ENCODE results near the gene KRTAP12-1. TPM values are rescaled to one million over a fixed set of nuclear protein-coding genes. Genes with fewer than 3 reads are reported as not detected.

Gene KRTAP12-1
- total and polyA plus RNA-seq, 2 donors (not counting 3 experiments of a cell fraction or from before 2014, with no cell fraction given): not detected

GRCh38 chr21:44724926-44725325, 43.0 kb upstream of the KRTAP12-1 start:
- DNase-seq (ENCODE audit: low read depth, low spot score) (no peak), FAIRE-seq (no peak)
- Histone ChIP-seq H4K20me1 (replicated peaks; ENCODE audit: control insufficient read depth, extremely low read depth, insufficient read depth, low read length) (no peaks in the 10 kb centered on the region), H3K9me1 (replicated peaks; ENCODE audit: control insufficient read depth, extremely low read depth, insufficient read depth, low read length) (no peaks in the 10 kb centered on the region), H3K27ac (ENCODE audit: insufficient read depth, low read depth, low read length) (no peak overlapping the region), H3K9me3 (replicated peaks; ENCODE audit: control insufficient read depth, insufficient read depth, low read length) (no peaks in the 10 kb centered on the region), H3K79me2 (ENCODE audit: control insufficient read depth, insufficient read depth, low read length) (no peaks in the 10 kb centered on the region), H2AFZ (ENCODE audit: low read depth, low read length) (no peak overlapping the region), H3K27me3 (ENCODE audit: control insufficient read depth in 2 of 2, insufficient read depth in 2 of 2, low read length in 2 of 2) (peaks cover 32 to 43% of the 10 kb centered on the region in 2 experiments), H3K4me2 (ENCODE audit: insufficient read depth, low read length) (no peak overlapping the region), H3K36me3 (ENCODE audit: control insufficient read depth in 2 of 2, extremely low read depth in 1 of 2, insufficient read depth in 2 of 2, low read length in 2 of 2) (no peaks in the 10 kb centered on the region), H3K4me1 (ENCODE audit: control insufficient read depth, extremely low read depth, insufficient read depth, low read length) (no peaks in the 10 kb centered on the region), H3K9ac (replicated peaks; ENCODE audit: extremely low read depth, insufficient read depth, low read length) (no peak overlapping the region), H3K4me3 (replicated peaks in 1 of 3; ENCODE audit: insufficient read depth in 1 of 3, low read depth in 1 of 3, low read length in 3 of 3) (no peak overlapping the region)
- POLR2A ChIA-PET: no interaction called here
- no peak for TF ChIP-seq POLR2AphosphoS5 (IDR thresholded peaks at IDR 0.05; ENCODE audit: insufficient read depth, low read depth, low read length)
- no peak for TF ChIP-seq JUN (IDR thresholded peaks at IDR 0.05; ENCODE audit: borderline replicate concordance, insufficient read depth, insufficient read length, low read depth)
- TF ChIP-seq POLR2A (IDR thresholded peaks at IDR 0.05; ENCODE audit: low read depth, low read length): no peak
- no peak for TF ChIP-seq EZH2 (IDR thresholded peaks at IDR 0.05; ENCODE audit: borderline replicate concordance, low read depth, low read length, severe bottlenecking)
- TF ChIP-seq CTCF (IDR thresholded peaks at IDR 0.05; ENCODE audit: extremely low read depth in 1 of 2, insufficient read depth in 1 of 2, low read depth in 1 of 2, low read length in 2 of 2): no peak
- TF ChIP-seq MYC (IDR thresholded peaks at IDR 0.05; ENCODE audit: low read depth, low read length): no peak
- no peak for TF ChIP-seq FOS (IDR thresholded peaks at IDR 0.05; ENCODE audit: borderline replicate concordance, insufficient read depth, low read length)
- TF ChIP-seq GATA2 (IDR thresholded peaks at IDR 0.05; ENCODE audit: insufficient read depth, insufficient read length, low read depth, low read length): no peak
- CTCF ChIA-PET: interaction anchor here (0.8 to 1.1 kb wide), 2 partner anchors 16 to 18 kb away, joined by 3 to 4 read pairs; no protein-coding TSS in a partner anchor
- dilution Hi-C loops (cut with MboI; ENCODE audit: extremely low pct_ligation_motif_present, low sequenced_read_pairs) (no loop called here), intact Hi-C loops (cut with micrococcal nuclease) (no loop called here)
- no TSS peak for BruUV-seq (replicated peaks)
